SW 1271 (cell line): ENCODE results near the gene NUTM2E.
"Not testable (repeated sequence)": the region's sequence is repeated elsewhere in the genome, so short reads cannot be mapped to it uniquely, and the experiment has no call there.

ENCODE experiments used
- DNase-seq, 2 experiments: peaks; one replicate each; lab custom pipeline; 2025; lab: John Stamatoyannopoulos, UW

The NUTM2E gene

DNA sequence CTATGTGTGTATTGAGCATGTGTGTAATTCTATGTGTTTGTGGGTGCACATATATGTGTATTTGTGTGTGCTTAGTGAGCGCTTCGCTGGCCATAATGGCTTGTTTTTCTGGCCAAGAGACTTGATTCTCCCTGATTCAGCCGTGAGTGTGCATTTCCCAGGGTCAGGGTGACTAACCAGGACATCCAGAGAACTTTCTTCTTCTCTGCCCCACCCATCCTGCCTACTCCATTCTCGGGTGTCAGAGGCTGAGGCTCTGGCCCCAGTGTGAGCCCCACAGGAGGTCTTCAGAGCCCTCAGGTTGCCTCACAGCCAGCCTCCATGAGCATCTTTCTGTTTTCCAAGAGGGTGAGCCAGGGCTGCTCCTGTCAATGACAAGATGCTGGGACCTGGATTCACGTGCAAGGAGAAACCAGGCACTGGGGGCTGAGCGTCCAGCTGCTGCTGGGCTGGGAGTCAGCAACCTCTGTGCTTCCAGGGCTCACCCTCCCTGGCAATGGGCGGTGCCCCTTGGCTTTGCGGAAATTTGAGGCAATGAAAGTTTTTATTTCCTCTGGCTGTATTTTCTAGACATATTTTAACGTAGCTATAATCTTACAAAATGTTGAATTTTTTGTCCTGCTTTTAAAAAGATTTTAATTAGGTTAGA is 40.5 kb downstream of the NUTM2E start:
- DNase-seq, result not testable (repeated sequence)

DNA sequence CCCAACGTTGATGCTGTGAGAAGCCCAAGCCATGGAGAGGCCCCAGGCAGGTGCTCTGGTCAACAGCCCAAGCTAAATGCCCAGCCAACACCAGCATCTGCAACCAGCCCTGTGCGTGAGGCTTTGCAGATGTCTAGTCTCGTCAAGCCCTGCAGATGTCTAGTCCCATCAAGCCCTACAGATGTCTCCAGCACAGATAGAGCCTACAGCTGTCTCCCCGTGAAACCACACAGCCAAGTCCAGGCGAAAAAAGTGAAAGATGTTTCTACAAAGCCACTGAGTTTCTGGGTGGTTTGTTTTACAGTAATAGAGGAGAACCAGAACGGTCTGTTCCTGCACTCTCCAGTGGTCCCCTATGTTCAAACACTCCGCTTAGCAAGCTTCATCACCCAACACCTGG is 41.5 kb downstream of the NUTM2E start:
- not testable (repeated sequence) for DNase-seq

DNA sequence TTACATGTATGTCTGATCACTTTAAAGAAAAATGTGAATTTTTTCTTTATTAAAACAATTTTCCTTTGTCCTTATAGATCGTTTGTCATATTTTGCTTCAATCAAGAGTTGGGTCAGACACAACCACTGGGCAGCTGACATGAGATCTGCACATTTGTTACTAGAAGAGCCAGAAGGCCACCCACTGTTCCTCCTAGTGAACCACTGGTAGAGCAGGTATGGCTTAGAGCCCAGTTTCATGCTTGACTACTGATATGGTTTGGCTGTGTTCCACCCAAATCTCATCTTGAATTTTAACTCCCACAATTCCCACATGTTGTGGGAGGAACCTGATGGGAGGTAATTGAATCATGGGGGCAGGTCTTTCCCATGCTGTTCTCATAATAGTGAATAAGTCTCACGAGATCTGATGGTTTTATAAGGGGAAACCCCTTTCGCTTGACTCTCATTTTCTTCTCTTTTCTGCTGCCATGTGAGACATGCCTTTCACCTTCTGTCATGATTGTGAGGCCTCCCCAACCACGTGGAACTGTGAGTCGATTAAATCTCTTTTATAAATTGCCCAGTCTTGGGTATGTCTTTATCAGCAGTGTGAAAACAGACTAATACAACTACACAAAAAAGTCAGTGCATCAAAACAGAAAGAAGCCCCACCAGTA is 43.0 kb downstream of the NUTM2E start:
- DNase-seq, result not testable (repeated sequence)

DNA sequence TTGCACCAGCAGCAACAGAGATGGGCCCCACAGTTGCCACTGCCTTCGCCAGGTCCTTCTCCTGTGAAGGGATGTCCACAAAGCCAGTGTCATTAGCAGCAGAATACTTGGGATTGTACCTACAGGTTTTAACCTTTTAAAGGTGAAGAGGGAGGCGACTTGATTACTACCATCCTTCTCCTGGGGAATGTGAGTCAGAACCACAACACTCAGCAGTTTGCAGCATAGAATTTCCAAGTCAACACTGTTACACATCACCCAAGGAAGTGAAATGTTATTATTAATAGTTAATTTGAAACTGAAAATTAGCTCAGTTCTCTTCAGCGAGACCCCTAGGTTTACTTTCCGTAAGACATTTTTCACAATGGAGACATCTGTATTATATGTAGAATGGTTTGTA is 45.2 kb downstream of the NUTM2E start:
- DNase-seq, result not testable (repeated sequence)
